IMR-90 (cell line): ENCODE measurements around the gene INO80D. TPM values are rescaled to one million over a fixed set of nuclear protein-coding genes. Genes with fewer than 3 reads are reported as not detected.

Source experiments
- ATAC-seq: fragments of 200-7000 bp; cut with Tn5 transposase; 2 replicates; pipeline ENCODE4 v1.9.1; 2020; ENCODE audit warnings: low read depth, mild to moderate bottlenecking, moderate library complexity
- BruUV-seq: library from RNA; stranded (reverse); fragments of 400-500 nt; replicated peaks from 2 replicates; lab custom pipeline; 2021; lab: Mats Ljungman, UMichigan
- CTCF ChIA-PET: fragments of 300-600 bp; formaldehyde crosslinking; extraction: SDS; loops from one replicate; lab custom pipeline; 2021; ENCODE audit warnings: antibody characterized with exemption; lab: Yijun Ruan, JAX
- POLR2A ChIA-PET: fragments of 300-600 bp; sonication (Branson Sonifier 250); formaldehyde crosslinking; loops from one replicate; lab custom pipeline; 2022; ENCODE audit warnings: antibody characterized with exemption; ENCODE audit not compliant: unreplicated experiment; lab: Charles Lee
- DNase-seq: peaks from one replicate; pipeline ENCODE4 v3.0.0; 2013
- H2AFZ ChIP-seq: replicated peaks from 2 replicates; pipeline ENCODE3; 2013; ENCODE audit warnings: low read length, mild to moderate bottlenecking; ENCODE audit not compliant: poor library complexity
- H2AK5ac ChIP-seq: 2 replicates; pipeline ENCODE4 v1.6.1; 2013; ENCODE audit warnings: low read depth, low read length, inconsistent platforms
- H2AK9ac ChIP-seq: replicated peaks from 2 replicates; pipeline ENCODE3; 2013; ENCODE audit warnings: mild to moderate bottlenecking, low read depth, low read length, moderate library complexity; ENCODE audit not compliant: poor library complexity
- H2BK120ac ChIP-seq: 2 replicates; pipeline ENCODE4 v1.6.1; 2013; ENCODE audit warnings: low read depth, low read length, inconsistent platforms
- H2BK15ac ChIP-seq: 3 replicates; pipeline ENCODE4 v1.6.1; 2013; ENCODE audit warnings: low read depth, low read length, inconsistent platforms
- H2BK20ac ChIP-seq: 2 replicates; pipeline ENCODE4 v1.6.1; 2013; ENCODE audit warnings: low read depth, mild to moderate bottlenecking, inconsistent platforms, low read length, moderate library complexity
- H2BK5ac ChIP-seq: 2 replicates; pipeline ENCODE4 v1.6.1; 2013; ENCODE audit warnings: mild to moderate bottlenecking, low read depth, low read length, inconsistent platforms; ENCODE audit not compliant: poor library complexity, severe bottlenecking
- H3K14ac ChIP-seq: replicated peaks from 2 replicates; pipeline ENCODE4 v1.6.1; 2013; ENCODE audit warnings: low read depth, low read length, inconsistent platforms
- H3K18ac ChIP-seq: 2 replicates; pipeline ENCODE4 v1.6.1; 2013; ENCODE audit warnings: low read depth, low read length, control low read depth
- H3K23ac ChIP-seq: 2 replicates; pipeline ENCODE4 v1.6.1; 2013; ENCODE audit warnings: low read depth, low read length, inconsistent platforms
- H3K27ac ChIP-seq: 2 replicates; pipeline ENCODE4 v1.5.1; 2013; ENCODE audit warnings: mild to moderate bottlenecking, control low read depth, low read length; ENCODE audit not compliant: insufficient read depth
- H3K27me3 ChIP-seq: 2 replicates; pipeline ENCODE4 v1.6.1; 2013; ENCODE audit warnings: low read length; ENCODE audit not compliant: control insufficient read depth, insufficient read depth
- H3K36me3 ChIP-seq: 2 replicates; pipeline ENCODE4 v1.6.1; 2013; ENCODE audit warnings: low read length, mixed read lengths; ENCODE audit not compliant: control insufficient read depth, insufficient read depth
- H3K4ac ChIP-seq: 2 replicates; pipeline ENCODE4 v1.6.1; 2013; ENCODE audit warnings: low read depth, low read length, inconsistent platforms
- H3K4me1 ChIP-seq: 2 replicates; pipeline ENCODE4 v1.6.1; 2013; ENCODE audit warnings: low read length, mixed read lengths; ENCODE audit not compliant: control insufficient read depth, insufficient read depth
- H3K4me2 ChIP-seq: 2 replicates; pipeline ENCODE4 v1.6.1; 2013; ENCODE audit warnings: low read depth, mild to moderate bottlenecking, control low read depth, low read length, moderate library complexity
- H3K4me3 ChIP-seq: 2 replicates; pipeline ENCODE4 v1.5.1; 2013; ENCODE audit warnings: low read depth, mild to moderate bottlenecking, control low read depth, low read length, moderate library complexity; ENCODE audit not compliant: insufficient read depth
- H3K56ac ChIP-seq: 2 replicates; pipeline ENCODE4 v1.6.1; 2013; ENCODE audit warnings: low read length, inconsistent platforms; ENCODE audit not compliant: insufficient read depth; ENCODE audit errors: extremely low read depth
- H3K79me1 ChIP-seq, 2 experiments: 2 replicates each; pipeline ENCODE4 v1.6.1; 2013; ENCODE audit warnings: low read length in 2 of 2, inconsistent platforms in 1 of 2, low read depth in 1 of 2
- H3K9ac ChIP-seq: 2 replicates; pipeline ENCODE4 v1.6.1; 2013; ENCODE audit warnings: low read depth, low read length, control low read depth
- H3K9me1 ChIP-seq: 2 replicates; pipeline ENCODE4 v1.6.1; 2013; ENCODE audit warnings: low read length, inconsistent platforms; ENCODE audit not compliant: insufficient read depth
- H3K9me3 ChIP-seq: 2 replicates; pipeline ENCODE4 v1.6.1; 2013; ENCODE audit warnings: low read length; ENCODE audit not compliant: control insufficient read depth, insufficient read depth
- H4K20me1 ChIP-seq: 2 replicates; pipeline ENCODE4 v1.6.1; 2013; ENCODE audit warnings: low read length, inconsistent platforms; ENCODE audit not compliant: insufficient read depth
- H4K5ac ChIP-seq: 2 replicates; pipeline ENCODE4 v1.6.1; 2013; ENCODE audit warnings: mild to moderate bottlenecking, low read depth, low read length, control low read depth
- H4K8ac ChIP-seq, 2 experiments: 2 replicates each; pipeline ENCODE4 v1.6.1; 2013; ENCODE audit warnings: low read depth in 2 of 2, low read length in 2 of 2, control low read depth in 1 of 2, inconsistent platforms in 1 of 2
- H4K91ac ChIP-seq: 2 replicates; pipeline ENCODE4 v1.6.1; 2013; ENCODE audit warnings: low read depth, low read length, inconsistent platforms; ENCODE audit not compliant: insufficient read depth
- BHLHE40 ChIP-seq: fragments of 150-350 bp; IDR thresholded peaks from 2 replicates; pipeline ENCODE4 v1.6.1; 2016; ENCODE audit warnings: mild to moderate bottlenecking, low read depth, low read length
- CHD1 ChIP-seq: IDR thresholded peaks from 2 replicates; pipeline ENCODE4 v1.6.1; 2012; ENCODE audit warnings: low read depth, low read length, improper control_type of control experiment
- FOS ChIP-seq: fragments of 150-350 bp; IDR thresholded peaks from 2 replicates; pipeline ENCODE4 v1.6.1; 2016; ENCODE audit warnings: low read depth, low read length
- MAFK ChIP-seq: IDR thresholded peaks from 2 replicates; pipeline ENCODE4 v1.6.1; 2012; ENCODE audit warnings: low read depth, low read length, improper control_type of control experiment
- MAZ ChIP-seq: IDR thresholded peaks from 2 replicates; pipeline ENCODE4 v1.6.1; 2012; ENCODE audit warnings: low read depth, mild to moderate bottlenecking, low read length, improper control_type of control experiment, moderate library complexity, borderline replicate concordance
- MXI1 ChIP-seq: IDR thresholded peaks from 2 replicates; pipeline ENCODE4 v1.6.1; 2012; ENCODE audit warnings: low read depth, mild to moderate bottlenecking, low read length, moderate library complexity, borderline replicate concordance
- NFE2L2 ChIP-seq: fragments of 150-350 bp; IDR thresholded peaks from 2 replicates; pipeline ENCODE4 v1.6.1; 2016; ENCODE audit warnings: low read depth, mild to moderate bottlenecking, low read length
- POLR2A ChIP-seq: IDR thresholded peaks from 2 replicates; pipeline ENCODE4 v1.6.1; 2012; ENCODE audit warnings: mild to moderate bottlenecking, low read depth, low read length
- RAD21 ChIP-seq: IDR thresholded peaks from 2 replicates; pipeline ENCODE4 v1.6.1; 2012; ENCODE audit warnings: low read length, improper control_type of control experiment
- RCOR1 ChIP-seq: IDR thresholded peaks from 2 replicates; pipeline ENCODE4 v1.6.1; 2012; ENCODE audit warnings: mild to moderate bottlenecking, low read length, improper control_type of control experiment; ENCODE audit not compliant: insufficient replicate concordance
- RFX5 ChIP-seq: IDR thresholded peaks from 2 replicates; pipeline ENCODE4 v1.8.0; 2012; ENCODE audit warnings: low read depth, mild to moderate bottlenecking, low read length, moderate library complexity
- SMC3 ChIP-seq: fragments of 150-350 bp; IDR thresholded peaks from 2 replicates; pipeline ENCODE4 v1.6.1; 2016; ENCODE audit warnings: low read depth, mild to moderate bottlenecking, antibody characterized with exemption, low read length, moderate library complexity
- USF2 ChIP-seq: fragments of 150-350 bp; IDR thresholded peaks from 2 replicates; pipeline ENCODE4 v1.6.1; 2017; ENCODE audit warnings: mild to moderate bottlenecking, antibody characterized with exemption, low read length, low read depth
- WGBS, 2 experiments: methylation state at CpG; one replicate each; pipeline versions ENCODE4 v1.1.5 to v1.1.7; 2013; ENCODE audit warnings: missing lambda C conversion rate in 2 of 2; ENCODE audit not compliant: insufficient read length in 1 of 2; ENCODE audit errors: extremely low coverage in 2 of 2; 5-methylcytosine and 5-hydroxymethylcytosine counted together
- dilution Hi-C: fragments of 300-500 bp; cut with HindIII; formaldehyde crosslinking; loops from one replicate; pipeline ENCODE4 v1.14.3; 2018; ENCODE audit warnings: low sequenced_read_pairs; ENCODE audit not compliant: unreplicated experiment
- in situ Hi-C: fragments of 300-500 bp; cut with MboI; formaldehyde crosslinking; loops from 3 replicates; pipeline ENCODE4 v1.14.3; 2019; ENCODE audit warnings: low sequenced_read_pairs, inconsistent platforms, mixed read lengths
- intact Hi-C: fragments of 100-400 bp; cut with micrococcal nuclease; formaldehyde crosslinking; loops from 2 replicates; pipeline ENCODE4 v1.10.0; 2022
- polyA plus RNA-seq, 3 experiments: library from polyadenylated mRNA; depleted of rRNA; stranded (reverse); fragments of >200 nt; gene quantifications; 2 replicates each; pipeline ENCODE4 v1.2.3, GENCODE V29; 2012; ENCODE audit warnings: low replicate concordance in 1 of 3
- total RNA-seq: library from RNA; depleted of rRNA; stranded (reverse); fragments of >200 nt; gene quantifications from 2 replicates; pipeline ENCODE4 v1.2.3, GENCODE V29; 2012
- TF ChIP-seq, protein P1 (sequence below): conservative IDR thresholded peaks from 2 replicates; pipeline ENCODE4 v1.5.1; 2012; ENCODE audit warnings: mild to moderate bottlenecking, low read depth, low read length, improper control_type of control experiment
- TF ChIP-seq, protein P2 (sequence below): fragments of 150-350 bp; IDR thresholded peaks from 2 replicates; pipeline ENCODE4 v1.6.1; 2016; ENCODE audit warnings: low read depth, mild to moderate bottlenecking, low read length, moderate library complexity, borderline replicate concordance

Gene INO80D
- total and polyA plus RNA-seq, 2 of the 4 experiments (the other 2 are of a cell fraction), result 0.79 to 4.5 TPM

- Histone ChIP-seq H3K79me1 (no peaks in the 10 kb centered on the region), H3K23ac (no peak overlapping the region), H4K8ac (no peak overlapping the region), H3K36me3 (peaks cover 2% of the 10 kb centered on the region; the same call in 1 of the 2 replicates), H3K4me3 (no peak overlapping the region), H2BK20ac (no peak overlapping the region), H2AK5ac (no peak overlapping the region), H4K5ac (no peak overlapping the region), H3K27me3 (no peaks in the 10 kb centered on the region), H3K56ac (no peak overlapping the region), H4K91ac (no peak overlapping the region), H3K18ac (no peak overlapping the region), H3K4ac (no peak overlapping the region), H2AK9ac (no peak overlapping the region), H2BK5ac (no peak overlapping the region), H4K20me1 (no peaks in the 10 kb centered on the region), H2AFZ (no peak overlapping the region), H3K4me2 (no peak overlapping the region), H3K27ac (no peak overlapping the region), H3K9ac (no peak overlapping the region), H3K9me1 (no peaks in the 10 kb centered on the region), H2BK120ac (no peak overlapping the region), H3K4me1 (peaks cover 2% of the 10 kb centered on the region), H3K14ac (no peak overlapping the region), H2BK15ac (no peak overlapping the region), H3K9me3 (no peaks in the 10 kb centered on the region)
- no peak for DNase-seq
- CTCF ChIA-PET, result no interaction called here
- in situ Hi-C loops (no loop called here), dilution Hi-C loops (no loop called here), intact Hi-C loops (no loop called here)
- BruUV-seq, result no TSS peak
- no peak for TF ChIP-seq CHD1
- no peak for TF ChIP-seq SMC3
- no peak for TF ChIP-seq BHLHE40
- TF ChIP-seq, protein P1, sequence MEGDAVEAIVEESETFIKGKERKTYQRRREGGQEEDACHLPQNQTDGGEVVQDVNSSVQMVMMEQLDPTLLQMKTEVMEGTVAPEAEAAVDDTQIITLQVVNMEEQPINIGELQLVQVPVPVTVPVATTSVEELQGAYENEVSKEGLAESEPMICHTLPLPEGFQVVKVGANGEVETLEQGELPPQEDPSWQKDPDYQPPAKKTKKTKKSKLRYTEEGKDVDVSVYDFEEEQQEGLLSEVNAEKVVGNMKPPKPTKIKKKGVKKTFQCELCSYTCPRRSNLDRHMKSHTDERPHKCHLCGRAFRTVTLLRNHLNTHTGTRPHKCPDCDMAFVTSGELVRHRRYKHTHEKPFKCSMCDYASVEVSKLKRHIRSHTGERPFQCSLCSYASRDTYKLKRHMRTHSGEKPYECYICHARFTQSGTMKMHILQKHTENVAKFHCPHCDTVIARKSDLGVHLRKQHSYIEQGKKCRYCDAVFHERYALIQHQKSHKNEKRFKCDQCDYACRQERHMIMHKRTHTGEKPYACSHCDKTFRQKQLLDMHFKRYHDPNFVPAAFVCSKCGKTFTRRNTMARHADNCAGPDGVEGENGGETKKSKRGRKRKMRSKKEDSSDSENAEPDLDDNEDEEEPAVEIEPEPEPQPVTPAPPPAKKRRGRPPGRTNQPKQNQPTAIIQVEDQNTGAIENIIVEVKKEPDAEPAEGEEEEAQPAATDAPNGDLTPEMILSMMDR, result no peak
- no peak for TF ChIP-seq MXI1
- no peak for TF ChIP-seq NFE2L2
- no peak for TF ChIP-seq FOS
- TF ChIP-seq RFX5, result no peak
- TF ChIP-seq POLR2A, result no peak
- no peak for TF ChIP-seq USF2
- no peak for TF ChIP-seq MAFK
- no peak for TF ChIP-seq RAD21
- TF ChIP-seq, protein P2, sequence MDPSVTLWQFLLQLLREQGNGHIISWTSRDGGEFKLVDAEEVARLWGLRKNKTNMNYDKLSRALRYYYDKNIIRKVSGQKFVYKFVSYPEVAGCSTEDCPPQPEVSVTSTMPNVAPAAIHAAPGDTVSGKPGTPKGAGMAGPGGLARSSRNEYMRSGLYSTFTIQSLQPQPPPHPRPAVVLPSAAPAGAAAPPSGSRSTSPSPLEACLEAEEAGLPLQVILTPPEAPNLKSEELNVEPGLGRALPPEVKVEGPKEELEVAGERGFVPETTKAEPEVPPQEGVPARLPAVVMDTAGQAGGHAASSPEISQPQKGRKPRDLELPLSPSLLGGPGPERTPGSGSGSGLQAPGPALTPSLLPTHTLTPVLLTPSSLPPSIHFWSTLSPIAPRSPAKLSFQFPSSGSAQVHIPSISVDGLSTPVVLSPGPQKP, result no peak
- no peak for TF ChIP-seq MAZ
- no peak for TF ChIP-seq RCOR1
- no CpG with 5 or more reads among the region's 3 CpGs for WGBS, 2 experiments
- POLR2A ChIA-PET, result no interaction called here
- no peak; the same call in 1 of the 2 replicates for ATAC-seq
These were observed 26.1 kb upstream of the INO80D start for GRCh38 chr2:206112108-206112507.
